ENCODE measurements around the gene GAS2L2.
"Not testable (repeated sequence)": the region's sequence is repeated elsewhere in the genome, so short reads cannot be mapped to it uniquely, and the experiment has no call there.

The GAS2L2 gene

DNA sequence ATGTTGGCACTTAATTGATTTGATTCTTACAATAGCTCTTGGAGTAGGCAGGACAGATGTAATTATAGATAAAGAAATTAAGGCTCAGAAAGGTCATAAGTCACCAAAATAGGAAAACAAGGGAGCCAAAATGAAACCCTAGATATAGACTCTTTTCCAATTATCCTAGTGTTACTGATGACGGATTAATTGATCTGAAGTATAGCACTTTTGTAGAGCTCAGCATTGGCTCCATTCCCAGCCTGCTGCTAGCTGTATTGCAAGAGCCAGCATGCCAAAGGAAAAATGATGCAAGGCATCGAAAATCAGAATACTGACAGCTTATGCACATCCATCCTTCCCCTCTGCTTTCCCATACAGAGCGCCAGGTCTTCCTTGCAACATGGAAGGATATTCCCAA lies 43.2 kb downstream of the GAS2L2 start:
- no peaks in the 10 kb centered on the region for H3K27me3 ChIP-seq

GRCh38 chr17:35708951-35709350 lies 44.1 kb downstream of the GAS2L2 start:
- peaks cover 0 to 47% (median 7%) of the 10 kb centered on the region in 11 experiments; a peak in 11 of 22 replicates for H4K20me1 ChIP-seq
- no peaks in the 10 kb centered on the region for H3K9me3 ChIP-seq (replicated peaks in 1 of 11)
- H3K4me2 ChIP-seq = peak overlapping the region in 3 of 11 experiments; percentile 15 to 36 (median 22); a peak in 5 of 22 replicates
- TF ChIP-seq Cebpa-rat (IDR thresholded peaks at IDR 0.05) = no peak
- no peak overlapping the region for H3K9ac ChIP-seq
- H3K4me1 ChIP-seq = peaks cover 5 to 25% (median 14%) of the 10 kb centered on the region in 10 experiments; a peak in 16 of 20 replicates
- H3K36me3 ChIP-seq = peaks cover 56 to 97% (median 71%) of the 10 kb centered on the region in 11 experiments
- no peak overlapping the region for H3K4me3 ChIP-seq
- no peaks in the 10 kb centered on the region for H3K27me3 ChIP-seq
- no peak overlapping the region for H3K27ac ChIP-seq

More for the DNA sequence above, 43.2 kb downstream of the GAS2L2 start:
- no peak overlapping the region for H3K4me3 ChIP-seq
- H3K9ac ChIP-seq = no peak overlapping the region
- H3K4me2 ChIP-seq = no peak overlapping the region
- no peak overlapping the region for H3K27ac ChIP-seq
- no peak for TF ChIP-seq Cebpa-rat (IDR thresholded peaks at IDR 0.05)
- peaks cover 0 to 44% (median 4%) of the 10 kb centered on the region in 11 experiments; a peak in 9 of 22 replicates for H4K20me1 ChIP-seq
- peaks cover 5 to 25% (median 14%) of the 10 kb centered on the region in 10 experiments; a peak in 16 of 20 replicates for H3K4me1 ChIP-seq
- H3K36me3 ChIP-seq = peaks cover 60 to 97% (median 74%) of the 10 kb centered on the region in 11 experiments
- no peaks in the 10 kb centered on the region for H3K9me3 ChIP-seq (replicated peaks in 1 of 11)

GRCh38 chr17:35708149-35708548 lies 44.9 kb downstream of the GAS2L2 start:
- H3K4me2 ChIP-seq = no peak overlapping the region
- H3K4me3 ChIP-seq = no peak overlapping the region
- no peak overlapping the region for H3K9ac ChIP-seq
- H3K9me3 ChIP-seq (replicated peaks in 1 of 11) = no peaks in the 10 kb centered on the region
- H3K4me1 ChIP-seq = peaks cover 5 to 22% (median 13%) of the 10 kb centered on the region in 10 experiments; a peak in 16 of 20 replicates
- peaks cover 48 to 97% (median 68%) of the 10 kb centered on the region in 11 experiments for H3K36me3 ChIP-seq
- H3K27ac ChIP-seq = no peak overlapping the region
- no peaks in the 10 kb centered on the region for H3K27me3 ChIP-seq
- H4K20me1 ChIP-seq = peaks cover 0 to 52% (median 9%) of the 10 kb centered on the region in 11 experiments; a peak in 11 of 22 replicates
- no peak for TF ChIP-seq Cebpa-rat (IDR thresholded peaks at IDR 0.05)

DNA sequence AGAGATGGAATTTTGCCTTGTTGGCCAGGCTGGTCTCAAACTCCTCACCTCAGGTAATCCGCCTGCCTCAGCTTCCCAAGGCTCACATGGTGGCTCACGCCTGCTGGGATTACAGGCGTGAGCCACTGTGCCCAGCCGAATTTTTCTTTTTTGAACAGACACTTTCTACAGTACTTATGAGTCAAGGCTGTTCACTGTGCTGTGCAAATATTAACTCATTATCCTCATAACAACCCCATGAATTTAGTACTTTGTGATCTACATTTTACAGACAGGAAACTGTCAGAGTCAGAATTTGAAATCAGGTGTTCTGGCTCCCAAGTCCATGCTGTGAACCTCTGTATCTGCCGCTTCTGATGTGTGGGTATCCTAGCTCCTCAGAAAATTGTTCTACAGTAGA lies 47.3 kb downstream of the GAS2L2 start:
- Histone ChIP-seq H3K9me3 (replicated peaks in 1 of 11) (peaks cover 0 to 9% (median 0%) of the 10 kb centered on the region in 11 experiments; a peak in 3 of 22 replicates), H3K4me1 (peaks cover 5 to 20% (median 12%) of the 10 kb centered on the region in 10 experiments; a peak in 16 of 20 replicates), H3K36me3 (peaks cover 44 to 97% (median 67%) of the 10 kb centered on the region in 11 experiments), H3K4me2 (no peak overlapping the region), H3K9ac (no peak overlapping the region), H4K20me1 (peaks cover 0 to 52% (median 9%) of the 10 kb centered on the region in 11 experiments; a peak in 11 of 22 replicates), H3K27ac (no peak overlapping the region), H3K27me3 (no peaks in the 10 kb centered on the region), H3K4me3 (no peak overlapping the region)
- TF ChIP-seq Cebpa-rat (IDR thresholded peaks at IDR 0.05) = no peak

DNA sequence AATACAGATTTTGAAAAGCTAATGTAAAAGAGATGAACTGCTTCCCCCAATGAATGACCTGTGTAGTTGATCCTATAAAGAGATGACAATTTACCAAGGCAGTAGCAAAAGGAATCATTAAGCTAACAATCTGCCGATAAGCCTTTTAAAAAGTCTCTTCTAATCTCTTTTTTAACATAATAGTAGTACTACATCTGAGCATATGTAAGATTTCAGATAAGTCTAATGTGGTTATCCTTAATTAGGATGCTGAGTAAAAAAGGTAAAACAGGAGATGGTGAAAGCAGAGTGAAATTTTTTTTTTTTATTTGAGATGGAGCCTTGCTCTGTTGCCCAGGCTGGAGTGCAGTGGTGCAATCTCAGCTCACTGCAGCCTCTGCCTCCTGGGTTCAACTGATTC lies 47.8 kb downstream of the GAS2L2 start:
- Histone ChIP-seq H4K20me1 (peaks cover 0 to 57% (median 9%) of the 10 kb centered on the region in 11 experiments; a peak in 11 of 22 replicates), H3K9ac (no peak overlapping the region), H3K4me1 (peaks cover 5 to 20% (median 12%) of the 10 kb centered on the region in 10 experiments; a peak in 16 of 20 replicates), H3K4me3 (no peak overlapping the region), H3K27me3 (no peaks in the 10 kb centered on the region), H3K9me3 (replicated peaks in 1 of 11) (peaks cover 0 to 9% (median 0%) of the 10 kb centered on the region in 11 experiments; a peak in 3 of 22 replicates), H3K36me3 (peaks cover 44 to 97% (median 67%) of the 10 kb centered on the region in 11 experiments), H3K27ac (no peak overlapping the region), H3K4me2 (no peak overlapping the region)
- no peak for TF ChIP-seq Cebpa-rat (IDR thresholded peaks at IDR 0.05)

DNA sequence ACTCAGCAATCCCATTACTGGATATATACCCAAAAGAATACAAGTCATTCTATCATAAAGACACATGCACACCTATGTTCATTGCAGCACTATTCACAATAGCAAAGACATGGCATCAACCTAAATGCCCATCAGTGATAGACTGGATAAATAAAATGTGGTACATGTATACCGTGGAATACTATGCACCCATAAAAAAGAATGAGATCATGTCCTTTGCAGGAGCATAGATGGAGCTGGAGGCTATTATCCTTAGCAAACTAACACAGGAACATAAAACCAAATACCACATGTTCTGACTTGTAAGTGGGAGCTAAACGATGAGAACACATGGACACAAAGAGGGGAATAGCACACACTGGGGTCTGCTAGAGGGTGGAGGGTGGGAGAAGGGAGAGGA lies 49.7 kb downstream of the GAS2L2 start:
- not testable (repeated sequence) for H3K9me3 ChIP-seq (replicated peaks in 1 of 11); H3K4me2 ChIP-seq; H3K27me3 ChIP-seq; H3K4me3 ChIP-seq; H3K9ac ChIP-seq; H3K27ac ChIP-seq
- H4K20me1 ChIP-seq = peaks cover 0 to 67% (median 12%) of the 10 kb centered on the region in 11 experiments; a peak in 12 of 22 replicates
- H3K36me3 ChIP-seq = peaks cover 47 to 97% (median 69%) of the 10 kb centered on the region in 11 experiments
- peaks cover 0 to 14% (median 4%) of the 10 kb centered on the region in 10 experiments; a peak in 13 of 20 replicates for H3K4me1 ChIP-seq

DNA sequence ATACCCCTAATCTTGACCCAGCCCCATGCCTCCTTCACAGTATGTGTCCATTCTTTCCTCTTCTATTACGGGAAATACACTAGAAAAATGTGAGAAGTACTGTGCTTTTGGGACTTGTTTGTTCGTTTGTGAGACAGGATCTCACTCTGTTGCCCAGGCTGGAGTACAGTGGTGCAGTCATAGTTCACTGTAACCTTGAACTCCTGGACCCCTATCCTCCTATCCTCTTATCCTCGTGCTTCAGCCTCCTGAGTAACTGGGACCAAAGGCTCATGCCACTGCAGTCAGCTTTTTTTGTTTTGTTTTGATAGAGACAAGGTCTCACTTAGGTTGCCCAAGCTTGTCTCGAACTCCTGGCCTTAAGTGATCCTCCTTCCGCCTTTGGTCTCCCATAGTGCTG lies 51.5 kb downstream of the GAS2L2 start:
- peaks cover 0 to 10% (median 2%) of the 10 kb centered on the region in 10 experiments; a peak in 6 of 20 replicates for H3K4me1 ChIP-seq
- H3K9me3 ChIP-seq (replicated peaks in 1 of 11) = peaks cover 0 to 9% (median 0%) of the 10 kb centered on the region in 11 experiments; a peak in 3 of 22 replicates
- no peaks in the 10 kb centered on the region for H3K27me3 ChIP-seq
- H3K9ac ChIP-seq = no peak overlapping the region
- H3K4me2 ChIP-seq = no peak overlapping the region
- peaks cover 0 to 74% (median 7%) of the 10 kb centered on the region in 11 experiments; a peak in 11 of 22 replicates for H4K20me1 ChIP-seq
- TF ChIP-seq Cebpa-rat (IDR thresholded peaks at IDR 0.05) = no peak
- no peak overlapping the region for H3K4me3 ChIP-seq
- H3K36me3 ChIP-seq = peaks cover 57 to 98% (median 76%) of the 10 kb centered on the region in 11 experiments
- H3K27ac ChIP-seq = no peak overlapping the region

- Histone ChIP-seq H4K20me1 (peaks cover 0 to 75% (median 4%) of the 10 kb centered on the region in 11 experiments; a peak in 9 of 22 replicates), H3K4me1 (peaks cover 0 to 10% (median 2%) of the 10 kb centered on the region in 10 experiments; a peak in 6 of 20 replicates), H3K36me3 (peaks cover 71 to 98% (median 78%) of the 10 kb centered on the region in 11 experiments), H3K4me2 (no peak overlapping the region), H3K27me3 (no peaks in the 10 kb centered on the region), H3K9me3 (replicated peaks in 1 of 11) (peaks cover 0 to 9% (median 0%) of the 10 kb centered on the region in 11 experiments; a peak in 3 of 22 replicates), H3K4me3 (no peak overlapping the region), H3K9ac (no peak overlapping the region), H3K27ac (no peak overlapping the region)
- no peak for TF ChIP-seq Cebpa-rat (IDR thresholded peaks at IDR 0.05)
Measured at GRCh38 chr17:35700150-35700549, 52.9 kb downstream of the GAS2L2 start.

GRCh38 chr17:35698800-35699199 lies 54.2 kb downstream of the GAS2L2 start:
- H3K9ac ChIP-seq = no peak overlapping the region
- H3K4me2 ChIP-seq = no peak overlapping the region
- peaks cover 0 to 65% (median 4%) of the 10 kb centered on the region in 11 experiments; a peak in 7 of 22 replicates for H4K20me1 ChIP-seq
- no peak overlapping the region for H3K27ac ChIP-seq
- H3K36me3 ChIP-seq = peaks cover 67 to 100% (median 88%) of the 10 kb centered on the region in 11 experiments
- no peaks in the 10 kb centered on the region for H3K27me3 ChIP-seq
- H3K4me1 ChIP-seq = peaks cover 0 to 10% (median 2%) of the 10 kb centered on the region in 10 experiments; a peak in 6 of 20 replicates
- H3K9me3 ChIP-seq (replicated peaks in 1 of 11) = peaks cover 0 to 9% (median 0%) of the 10 kb centered on the region in 11 experiments; a peak in 3 of 22 replicates
- H3K4me3 ChIP-seq = no peak overlapping the region
- no peak for TF ChIP-seq Cebpa-rat (IDR thresholded peaks at IDR 0.05)

All from BLaER1 treated with 17β-estradiol and CSF1 and Interleukin-3, amounts not matched to agents 10 nM and 100 nM (cell line).